GM19035 (cell line): Measurements from ENCODE around the gene KDM8.

ENCODE experiments used
- ATAC-seq: cut with Tn5 transposase; IDR thresholded peaks from one replicate; pipeline ENCODE4 v1.9.1; 2021; ENCODE audit not compliant: unreplicated experiment

KDM8 gene

DNA sequence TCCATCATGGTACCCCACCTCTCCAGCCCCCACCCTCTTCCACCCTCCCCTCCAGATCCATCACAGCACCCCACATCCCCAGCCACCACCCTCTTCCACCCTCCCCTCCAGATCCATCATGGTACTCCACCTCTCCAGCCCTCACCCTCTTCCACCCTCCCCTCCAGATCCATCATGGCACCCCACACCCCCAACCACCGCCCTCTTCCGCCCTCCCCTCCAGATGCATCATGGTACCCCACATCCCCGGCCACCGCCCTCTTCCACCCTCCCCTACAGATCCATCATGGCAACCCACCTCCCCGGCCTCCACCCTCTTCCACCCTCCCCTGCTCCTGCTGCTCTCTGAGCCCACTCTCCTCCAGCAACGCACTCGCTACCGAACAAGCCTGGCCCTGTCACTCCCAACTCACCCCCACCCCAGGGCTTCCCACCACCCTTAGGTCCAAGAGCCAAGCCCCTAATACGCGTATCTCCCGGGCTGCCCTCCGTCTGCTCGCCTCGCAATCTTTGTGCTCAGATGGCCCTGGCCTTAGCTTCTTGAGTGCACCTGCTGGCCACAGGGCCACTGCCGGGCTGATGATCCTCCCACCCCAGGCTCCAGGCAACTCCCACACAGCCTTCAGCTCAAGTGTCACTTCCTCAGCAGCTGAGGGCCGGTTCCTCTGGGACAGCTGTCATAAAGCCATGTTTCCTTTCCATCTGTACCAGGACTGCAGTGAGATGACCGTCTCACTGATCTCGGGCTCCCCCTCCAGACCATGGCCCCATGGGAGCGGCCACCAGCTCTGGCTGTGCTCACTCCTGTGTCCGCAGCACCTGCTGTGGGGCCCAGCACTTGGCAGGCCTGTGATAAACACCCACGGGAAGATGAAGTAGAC is 25.5 kb downstream of the KDM8 start:
- ATAC-seq, result no peak

DNA sequence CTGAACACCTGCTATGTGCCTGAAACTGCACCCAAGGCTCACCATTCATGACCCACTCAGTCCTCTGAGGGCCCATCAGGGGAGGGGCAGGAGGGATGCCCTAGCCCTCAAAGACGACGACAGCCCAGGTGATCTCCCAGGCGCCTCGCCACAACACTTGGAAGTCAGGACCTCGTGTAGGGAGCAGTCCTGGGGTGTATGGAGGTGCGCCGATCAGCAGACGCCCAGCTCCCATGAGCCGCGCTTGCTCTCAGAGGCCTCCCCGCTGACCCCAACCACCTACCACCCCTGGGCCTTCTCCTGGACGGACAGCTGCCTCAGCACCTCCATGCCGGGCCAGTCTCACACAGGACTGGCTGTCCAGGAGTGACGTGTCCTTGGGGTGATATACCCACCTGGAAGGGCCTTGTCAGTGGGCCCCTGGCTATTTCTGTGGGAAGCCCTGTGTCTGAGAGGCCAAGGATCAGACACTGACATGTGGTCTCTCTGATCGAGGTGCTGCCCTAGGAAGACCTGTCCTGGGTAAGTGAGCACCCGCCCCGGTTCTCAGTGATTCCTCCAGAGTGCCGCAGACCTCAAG is 26.7 kb downstream of the KDM8 start:
- no peak for ATAC-seq

DNA sequence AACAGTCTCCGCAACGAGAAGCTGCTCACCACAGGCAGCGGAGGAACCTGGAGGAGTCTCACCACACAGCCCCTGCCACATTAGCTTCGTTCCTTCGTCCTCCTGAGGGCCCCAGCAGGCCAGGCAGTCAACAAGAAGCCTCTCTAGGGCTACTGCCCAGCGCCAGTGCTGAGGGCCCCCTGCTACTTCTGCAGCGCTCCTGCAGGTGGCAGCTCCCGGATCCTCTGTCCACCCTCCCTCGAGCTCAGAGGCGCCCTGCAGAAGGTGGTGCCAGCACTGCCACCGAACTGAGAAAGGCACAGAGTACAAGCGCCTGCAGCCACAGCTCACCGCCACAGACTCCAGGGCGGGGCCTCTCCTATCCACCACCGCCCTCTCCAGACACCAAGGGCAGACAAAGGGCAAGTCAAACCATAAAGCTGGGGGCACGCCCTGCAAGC is 27.3 kb downstream of the KDM8 start:
- no peak for ATAC-seq

DNA sequence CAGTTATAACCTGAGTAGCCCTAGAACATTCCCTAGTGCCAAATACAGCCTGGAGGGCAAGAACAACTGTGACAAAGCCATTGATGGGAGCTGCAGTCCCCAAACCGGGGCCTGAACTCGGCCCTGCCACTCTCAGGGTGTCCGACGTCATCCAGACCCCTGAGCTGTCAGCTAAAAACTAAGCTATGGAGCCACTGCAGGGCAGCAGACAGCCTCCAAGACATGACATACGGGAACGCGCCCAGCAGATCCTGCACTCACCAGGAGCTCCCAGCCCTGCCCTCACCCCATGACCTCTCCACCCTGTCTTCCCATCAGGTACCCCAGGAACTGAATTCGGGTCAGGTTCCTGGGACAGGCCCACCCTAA is 28.4 kb downstream of the KDM8 start:
- no peak for ATAC-seq

DNA sequence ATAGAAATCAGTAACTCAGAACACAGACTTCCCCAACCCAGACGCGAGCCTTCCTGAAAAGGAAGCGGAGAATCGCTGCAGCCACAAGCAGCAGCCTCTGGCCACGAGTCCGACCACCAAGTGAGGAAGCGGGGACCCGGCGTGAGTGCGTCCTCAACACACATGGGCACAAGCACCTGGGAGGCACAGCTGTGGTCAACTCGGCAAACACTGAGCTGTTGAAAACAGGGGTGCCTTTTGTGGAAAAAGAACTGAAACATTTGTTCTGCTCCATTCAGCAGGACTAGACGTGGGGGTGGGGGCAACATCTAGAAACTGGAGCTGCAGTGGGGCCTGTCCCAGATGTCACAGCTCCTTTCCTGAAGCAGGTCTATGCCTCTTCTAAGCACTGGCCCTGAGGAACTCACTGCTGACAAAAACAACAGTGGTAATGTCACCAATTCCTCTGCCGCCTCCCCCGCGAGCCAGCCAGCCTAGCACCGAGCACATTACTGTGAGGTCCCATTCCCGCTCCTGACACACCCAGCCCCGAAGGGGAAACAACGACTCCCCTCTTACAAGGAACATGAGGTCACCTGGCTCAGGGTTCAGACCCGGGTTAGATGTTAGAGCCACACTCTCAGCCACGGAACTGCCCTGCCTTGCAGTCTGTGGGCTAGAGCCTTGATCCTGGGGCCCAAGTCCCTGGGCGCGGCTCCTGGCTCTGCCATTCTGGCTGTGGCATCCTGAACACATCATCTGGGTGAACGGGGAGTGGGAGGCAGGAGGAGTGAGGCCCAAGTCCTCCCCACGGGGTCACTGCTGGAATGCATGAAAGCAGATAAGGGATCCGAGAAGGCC is 29.0 kb downstream of the KDM8 start:
- ATAC-seq, result no peak

DNA sequence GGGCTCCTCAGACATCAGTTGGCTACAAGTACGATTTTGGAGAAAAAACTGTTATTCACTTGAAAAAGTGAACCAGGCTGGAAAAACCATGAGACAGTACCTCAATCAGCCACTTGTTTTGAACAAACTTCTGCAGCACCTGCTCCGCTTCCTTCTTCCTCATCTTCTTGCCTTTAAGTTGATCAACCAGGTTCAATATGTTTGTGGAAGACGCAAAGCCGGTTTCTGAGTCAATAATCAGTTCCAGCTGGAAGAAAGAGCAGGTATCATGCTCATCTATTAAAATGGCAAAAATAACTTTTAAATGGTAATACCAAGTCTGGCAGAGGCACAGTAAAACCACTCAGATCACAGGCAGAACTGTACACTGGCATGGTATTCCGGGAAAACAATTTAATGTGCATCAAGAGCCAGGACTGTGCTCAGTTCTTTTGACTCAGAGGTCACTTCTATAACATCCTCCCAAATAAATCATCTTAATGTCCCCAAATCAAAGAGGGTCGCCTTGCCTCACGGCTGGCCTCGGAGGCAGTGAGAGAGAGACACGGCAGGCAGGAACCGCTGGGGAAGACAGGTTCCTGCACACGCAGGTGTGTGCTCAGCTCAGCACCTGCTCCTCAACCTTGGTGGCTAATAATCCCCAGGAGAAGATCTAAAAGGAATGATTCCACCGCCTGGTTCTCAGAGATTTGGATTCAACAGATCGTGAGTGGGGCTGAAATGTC is 29.7 kb downstream of the KDM8 start:
- no peak for ATAC-seq

DNA sequence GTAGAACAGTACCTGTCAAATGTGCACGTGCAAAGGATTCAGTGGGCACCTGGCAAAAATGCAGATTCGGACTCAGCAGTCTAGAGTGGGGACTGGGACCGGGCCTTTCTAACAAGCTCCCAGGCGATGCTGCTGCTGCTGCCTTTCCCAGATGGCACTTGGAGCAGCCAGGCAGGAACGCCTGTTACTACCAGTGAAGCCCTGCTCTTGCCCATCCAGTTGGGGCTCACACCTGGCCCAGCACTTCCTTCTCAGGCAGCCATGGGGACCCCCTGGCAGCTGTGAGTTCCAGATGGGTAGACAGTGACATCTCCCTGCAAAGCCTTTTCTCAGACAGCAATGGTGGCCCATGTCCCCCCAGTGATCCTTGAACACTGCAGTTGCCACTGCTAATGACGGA is 30.4 kb downstream of the KDM8 start:
- ATAC-seq, result no peak

DNA sequence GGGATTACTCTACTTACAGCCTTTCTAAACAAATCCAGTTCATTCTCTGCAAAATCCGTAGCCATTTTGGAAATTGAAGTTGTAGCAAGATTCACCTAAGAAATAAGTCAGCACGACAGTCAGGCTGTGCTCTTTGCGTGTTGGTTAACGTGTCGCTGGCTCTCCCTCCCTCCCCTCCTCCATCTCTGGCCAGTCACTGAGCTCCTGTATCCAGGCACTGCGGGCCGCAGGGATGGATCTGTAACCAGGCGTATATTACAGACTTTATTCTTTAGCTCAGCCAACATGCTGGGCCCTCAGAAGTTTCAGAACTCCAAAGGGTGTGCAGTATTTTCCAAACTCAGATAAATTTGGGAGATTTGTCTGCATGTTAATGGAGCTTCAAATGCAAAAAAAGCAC is 30.8 kb downstream of the KDM8 start:
- ATAC-seq, result no peak

DNA sequence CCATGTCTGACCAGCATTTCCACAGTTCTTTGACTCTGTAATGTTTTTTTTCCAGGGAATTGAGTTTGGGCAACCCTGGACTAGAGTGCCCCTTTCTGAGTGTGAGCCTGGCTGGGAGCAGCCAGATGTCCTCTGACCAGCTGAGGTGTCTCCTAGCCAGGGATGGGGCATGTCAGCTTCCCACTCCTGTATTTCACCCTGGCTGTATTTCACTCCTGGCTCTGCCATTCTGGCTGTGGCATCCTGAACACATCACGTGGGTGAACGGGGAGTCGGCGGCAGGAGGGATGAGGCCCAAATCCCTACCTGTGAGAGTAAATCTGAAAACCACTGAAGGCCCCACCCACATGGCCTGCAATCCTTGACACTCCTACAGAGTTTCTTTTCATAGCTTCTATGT is 31.3 kb downstream of the KDM8 start:
- no peak for ATAC-seq

DNA sequence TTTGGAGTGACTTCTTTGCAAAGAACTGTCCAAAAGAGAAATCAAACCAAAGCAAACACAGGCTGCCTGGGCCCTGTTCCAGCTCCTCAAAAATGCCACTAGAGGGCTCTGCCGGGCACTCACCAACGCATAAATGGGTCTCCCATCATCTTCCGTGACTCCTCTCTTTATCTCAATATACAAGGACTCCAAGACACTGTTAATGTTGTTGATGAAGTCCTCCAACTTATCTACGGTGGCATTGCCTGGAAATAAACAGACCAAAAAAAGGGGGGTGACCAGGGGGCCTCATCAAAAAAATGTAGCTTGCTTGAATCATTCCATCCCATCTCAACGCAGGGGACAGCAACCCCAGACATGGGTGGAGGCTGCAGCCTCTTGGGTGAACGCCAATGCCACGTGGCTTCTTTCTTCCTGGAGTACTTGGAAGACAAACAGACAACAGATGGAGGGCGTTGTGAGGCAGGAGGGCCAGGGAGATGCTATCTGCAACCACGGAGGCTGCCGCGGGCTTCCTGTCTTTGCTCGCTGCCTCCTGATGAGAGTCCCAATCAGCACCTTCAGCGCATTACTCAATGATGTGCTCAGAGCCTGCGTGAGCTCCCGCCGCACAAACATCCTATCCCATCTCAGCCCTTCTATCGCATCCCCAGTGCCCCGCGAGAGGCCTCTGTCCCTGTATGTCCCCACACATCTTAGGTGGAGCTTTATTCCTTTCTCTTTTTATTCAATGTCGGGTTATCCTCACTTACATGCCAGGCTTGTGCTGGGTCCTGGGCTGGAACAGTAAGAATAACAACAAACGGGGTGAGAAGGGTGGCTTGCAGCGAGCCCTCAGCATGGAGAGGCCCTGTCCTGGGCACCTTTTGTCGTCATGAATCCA is 32.0 kb downstream of the KDM8 start:
- no peak for ATAC-seq

DNA sequence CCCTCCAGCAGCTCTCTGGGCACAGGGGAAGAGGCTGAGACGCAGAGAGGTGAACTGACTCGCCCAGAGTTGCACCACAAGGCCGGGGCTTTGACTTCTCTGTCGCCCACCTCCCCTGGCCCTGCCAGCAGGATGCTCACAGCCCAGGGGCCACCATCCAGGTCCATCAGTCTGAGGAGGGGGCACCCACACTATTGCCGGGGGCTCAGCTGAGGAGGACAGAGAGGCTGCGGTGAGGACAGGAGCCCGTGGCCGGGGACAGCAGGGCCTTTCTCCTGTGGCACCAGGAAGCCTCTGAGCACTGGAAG is 32.6 kb downstream of the KDM8 start:
- no peak for ATAC-seq

DNA sequence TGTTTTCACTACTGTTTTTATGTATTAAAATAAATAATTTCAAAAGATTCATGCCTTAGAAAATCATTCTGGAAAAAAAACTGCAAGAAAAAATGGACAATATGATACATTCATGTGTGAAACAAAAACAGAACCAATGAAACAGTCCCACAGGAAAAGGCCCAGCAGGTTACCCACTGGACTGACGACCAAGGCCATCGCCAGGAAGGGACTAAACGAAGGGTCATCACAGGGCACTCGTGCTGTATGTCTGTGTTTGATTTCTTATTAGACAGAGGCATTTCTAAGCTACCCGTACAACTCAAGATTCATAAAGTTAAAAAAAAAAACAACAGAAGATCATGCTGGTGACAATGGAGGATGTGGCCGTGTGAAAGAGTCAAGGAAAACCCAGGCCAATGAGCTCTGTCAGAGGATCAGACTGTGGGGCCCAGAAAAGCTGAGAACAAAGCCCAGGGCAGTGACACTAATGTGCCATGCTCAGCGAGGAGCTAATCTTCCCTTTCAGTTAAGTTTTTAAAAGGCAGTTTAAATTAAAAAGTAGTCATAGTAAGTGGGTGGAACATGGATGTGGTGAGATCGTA is 33.4 kb downstream of the KDM8 start:
- no peak for ATAC-seq

DNA sequence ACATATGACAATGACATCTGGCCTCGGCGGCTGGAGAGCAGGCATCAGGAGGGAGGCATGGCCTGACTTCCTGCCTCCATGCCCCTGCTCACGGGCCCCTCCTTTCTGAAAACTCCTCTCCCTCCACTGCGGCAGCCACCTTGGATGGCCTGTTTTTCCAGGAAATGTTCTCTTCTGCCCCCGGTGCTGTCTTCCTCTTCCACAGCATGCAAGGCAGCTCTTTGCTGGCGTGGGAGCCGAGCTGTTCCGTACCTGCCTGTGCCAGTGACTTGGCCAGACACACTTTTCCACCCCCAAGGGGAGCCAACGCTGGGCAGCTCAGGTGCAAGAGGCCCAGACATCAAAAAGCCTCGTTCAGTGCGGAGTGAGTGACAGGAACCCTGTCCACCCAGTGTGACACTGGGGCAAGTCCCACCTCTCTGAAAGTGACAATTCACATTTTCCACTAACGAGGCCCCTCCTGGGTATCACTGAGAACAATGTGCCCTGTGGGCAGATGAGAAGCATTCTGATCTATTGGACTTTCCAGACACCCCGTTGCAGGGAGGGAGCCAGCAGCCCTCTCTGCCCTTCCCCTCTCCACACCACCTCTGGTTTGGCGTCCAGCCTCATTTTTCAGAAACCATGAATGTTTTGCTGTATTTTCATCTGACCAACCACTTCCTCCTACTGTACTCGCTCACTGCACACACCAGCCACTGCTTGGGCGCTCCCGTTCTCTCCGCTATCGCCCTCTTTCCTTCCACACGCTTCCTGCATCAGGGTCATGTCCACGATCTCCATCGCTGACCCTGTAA is 34.1 kb downstream of the KDM8 start:
- ATAC-seq, result peak; percentile 60

DNA sequence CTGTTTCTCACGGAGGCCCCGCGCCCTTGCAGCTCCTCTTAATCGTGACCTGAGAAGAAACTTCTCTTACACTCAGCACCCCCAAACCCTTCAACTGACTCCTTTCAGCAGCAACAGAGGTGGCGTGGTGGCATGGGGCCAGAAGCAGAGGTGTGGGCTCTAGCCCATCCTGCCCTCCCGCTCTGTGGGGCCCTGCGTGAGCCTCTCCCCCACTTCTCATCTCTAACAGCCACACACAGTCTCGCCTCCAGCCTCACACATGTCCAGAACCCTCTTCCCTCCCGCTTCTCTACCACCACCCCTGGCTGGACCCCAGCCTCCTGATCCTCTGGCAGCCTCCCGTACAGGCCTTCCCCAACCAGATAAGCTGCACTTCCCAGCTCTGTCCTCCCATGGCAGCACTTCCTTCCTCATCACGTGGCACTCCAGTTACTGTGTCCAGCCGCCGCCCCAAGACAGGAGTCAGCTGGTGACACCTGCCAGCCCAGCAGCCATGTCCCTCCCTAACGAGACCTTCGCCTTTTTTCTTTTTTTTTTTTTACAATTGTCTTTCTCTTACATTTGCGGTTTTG is 34.8 kb downstream of the KDM8 start:
- peak; percentile 7 for ATAC-seq

DNA sequence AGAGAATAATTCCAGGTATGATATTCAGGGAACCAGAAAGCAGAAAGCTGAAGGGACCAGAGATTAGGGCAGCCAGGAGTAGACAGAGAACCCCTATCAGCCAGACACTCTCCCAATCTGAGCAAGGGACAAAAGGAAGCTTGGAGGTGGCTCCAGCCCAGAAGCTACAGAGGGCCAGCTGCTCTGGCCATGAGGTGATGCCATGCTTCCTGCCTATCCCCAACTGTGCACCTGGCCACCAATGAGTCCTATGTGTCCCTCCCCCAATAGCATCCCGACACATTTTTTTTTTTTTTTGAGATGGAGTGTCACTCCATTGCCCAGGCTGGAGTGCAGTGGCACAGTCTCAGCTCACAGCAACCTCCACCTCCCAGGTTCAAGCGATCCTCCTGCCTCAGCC is 35.3 kb downstream of the KDM8 start:
- ATAC-seq, result no peak

DNA sequence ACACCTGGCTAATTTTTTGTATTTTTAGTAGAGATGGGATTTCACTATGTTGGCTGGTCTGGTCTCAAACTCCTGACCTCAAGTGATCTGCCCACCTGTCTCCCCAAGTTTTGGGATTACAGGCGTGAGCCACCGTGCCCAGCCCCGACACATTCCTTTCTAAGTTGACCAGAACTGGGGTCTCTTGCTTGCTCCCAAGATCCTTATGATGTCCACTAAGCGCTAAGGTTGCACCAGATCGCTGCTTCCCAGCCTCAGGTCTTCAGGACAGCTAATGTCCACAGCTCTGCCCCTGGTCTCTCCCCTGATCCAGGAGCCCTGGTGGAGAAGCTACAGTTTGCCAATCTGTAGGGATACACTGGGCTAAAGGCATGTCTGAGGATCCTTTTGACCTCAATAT is 35.7 kb downstream of the KDM8 start:
- no peak for ATAC-seq

DNA sequence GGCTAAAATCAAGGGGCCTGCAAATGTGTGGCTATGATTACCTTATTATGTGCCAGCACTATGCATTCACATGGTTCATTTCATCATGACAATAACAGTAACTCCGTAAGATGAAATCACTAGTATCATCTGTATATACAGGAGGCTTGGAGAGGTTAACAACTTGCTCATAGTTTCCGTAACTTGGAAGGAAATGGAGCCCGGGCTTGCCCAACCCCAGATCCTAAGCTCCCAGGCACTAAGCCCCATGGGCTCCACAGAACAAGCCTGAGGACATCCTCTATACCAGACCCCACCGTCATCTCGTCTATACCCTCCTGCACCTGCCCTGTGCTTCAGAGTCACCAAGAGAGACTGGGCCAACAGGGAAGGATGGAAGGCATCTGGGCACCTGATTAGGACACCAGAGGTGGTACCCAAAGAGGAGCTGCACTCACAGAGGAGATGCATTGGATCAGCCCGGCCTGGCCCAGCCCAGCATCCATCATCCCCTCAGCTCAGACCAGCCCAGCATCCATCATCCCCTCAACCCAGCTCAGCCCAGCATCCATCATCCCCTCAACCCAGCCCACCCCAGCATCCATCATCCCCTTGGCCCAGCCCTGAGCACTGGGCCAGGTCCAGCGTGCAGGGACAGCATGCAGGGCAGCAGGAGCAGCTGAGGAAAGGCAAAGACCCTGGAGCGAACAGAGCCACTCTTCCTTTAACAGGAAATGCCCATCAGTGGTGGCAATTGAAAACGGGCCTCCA is 36.8 kb downstream of the KDM8 start:
- ATAC-seq, result no peak

DNA sequence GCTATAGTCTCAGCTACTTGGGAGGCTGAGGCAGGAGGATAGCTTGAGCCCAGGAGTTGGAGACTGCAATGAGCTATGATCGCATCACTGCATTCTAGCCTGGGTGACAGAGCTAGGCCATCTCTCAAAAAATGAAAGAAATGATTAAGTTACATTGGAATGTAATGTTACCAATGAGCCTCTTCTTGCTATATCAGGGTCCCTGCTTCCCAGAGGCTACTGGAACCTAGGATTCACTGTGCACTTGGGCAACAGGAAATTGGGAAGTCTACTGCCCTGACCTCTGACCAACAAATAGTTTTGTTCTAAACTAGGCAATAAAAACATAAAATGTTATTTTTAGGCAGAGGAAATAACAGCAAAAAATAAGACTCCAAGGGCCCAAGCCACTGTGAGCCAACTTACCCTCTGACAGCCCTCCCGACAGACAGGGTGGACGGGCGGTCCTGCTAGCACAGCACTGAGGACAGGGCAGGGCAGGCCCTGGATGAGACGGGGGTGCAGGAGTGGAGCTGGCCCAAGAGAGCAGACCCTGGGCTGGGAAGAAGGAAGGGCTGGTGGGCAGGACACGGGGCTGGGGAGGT is 37.7 kb downstream of the KDM8 start:
- ATAC-seq, result no peak
